K562 (cell line): Measurements from ENCODE around the gene CDC45. TPM values are rescaled to one million over a fixed set of nuclear protein-coding genes. Genes with fewer than 3 reads are reported as not detected.

Experiments
- ATF7 ChIP-seq: fragments of 450-650 bp; IDR thresholded peaks from 2 replicates; pipeline ENCODE4 v1.7.1; 2014; ENCODE audit warnings: mild to moderate bottlenecking, moderate library complexity
- CXXC5 ChIP-seq: fragments of 250-450 bp; sonication (Bioruptor Pico); IDR thresholded peaks from 2 replicates; pipeline ENCODE4 v1.8.0; 2022; ENCODE audit warnings: inconsistent platforms, mild to moderate bottlenecking, moderate library complexity
- E2F8 ChIP-seq: fragments of 450-650 bp; IDR thresholded peaks from 2 replicates; pipeline ENCODE4 v1.7.1; 2018; ENCODE audit warnings: mild to moderate bottlenecking, low read depth; ENCODE audit not compliant: partially characterized antibody
- EHMT2 ChIP-seq: fragments of 450-650 bp; IDR thresholded peaks from 2 replicates; pipeline ENCODE4 v1.6.1; 2018; ENCODE audit warnings: antibody characterized with exemption
- ESRRA ChIP-seq: fragments of 450-650 bp; IDR thresholded peaks from 2 replicates; pipeline ENCODE4 v1.6.1; 2014; ENCODE audit warnings: low read depth, mild to moderate bottlenecking, moderate library complexity, borderline replicate concordance
- FOXA3 ChIP-seq, 2 experiments: fragments of 450-650 bp in 1 of 2; sonication (generic) in 1 of 2; formaldehyde crosslinking; IDR thresholded peaks in 1 of 2; conservative IDR thresholded peaks in 1 of 2; 2 replicates each; pipeline versions ENCODE4 v1.4.0 to v1.8.0; 2020 to 2022; ENCODE audit warnings: mild to moderate bottlenecking in 2 of 2, missing genetic modification reagents in 1 of 2
- FOXK1 ChIP-seq: sonication (generic); formaldehyde crosslinking; IDR thresholded peaks from 2 replicates; pipeline ENCODE4 v1.8.0; 2022; ENCODE audit warnings: missing genetic modification reagents, mild to moderate bottlenecking, borderline replicate concordance
- FUS ChIP-seq: fragments of 200-400 bp; formaldehyde crosslinking; optimal IDR thresholded peaks from 2 replicates; pipeline ENCODE3; 2017; ENCODE audit warnings: low read depth, low read length
- HBP1 ChIP-seq: fragments of 450-650 bp; formaldehyde crosslinking; IDR thresholded peaks from 2 replicates; pipeline ENCODE4 v1.4.0; 2022; ENCODE audit warnings: missing genetic modification characterization
- KLF10 ChIP-seq: fragments of 250-450 bp; sonication (Bioruptor Pico); IDR thresholded peaks from 2 replicates; pipeline ENCODE4 v1.6.1; 2021; ENCODE audit warnings: matching md5 sums
- NCOA6 ChIP-seq: fragments of 450-650 bp; IDR thresholded peaks from 2 replicates; pipeline ENCODE4 v1.6.1; 2017; ENCODE audit warnings: mild to moderate bottlenecking
- NFXL1 ChIP-seq: fragments of 450-650 bp; formaldehyde crosslinking; IDR thresholded peaks from 2 replicates; pipeline ENCODE4 v1.4.0; 2021; ENCODE audit warnings: mild to moderate bottlenecking
- NR0B1 ChIP-seq: fragments of 450-650 bp; IDR thresholded peaks from one replicate; pipeline ENCODE4 v1.6.1; 2018; ENCODE audit warnings: mild to moderate bottlenecking, moderate library complexity; ENCODE audit not compliant: partially characterized antibody
- PHF20 ChIP-seq: fragments of 450-650 bp; IDR thresholded peaks from 2 replicates; pipeline ENCODE4 v1.6.1; 2018; ENCODE audit not compliant: partially characterized antibody
- RHOXF2B ChIP-seq: fragments of 250-450 bp; sonication (Bioruptor Pico); conservative IDR thresholded peaks from 2 replicates; pipeline ENCODE4 v1.5.1; 2021
- TAF1 ChIP-seq: IDR thresholded peaks from 2 replicates; pipeline ENCODE4 v1.6.1; 2011; ENCODE audit warnings: mild to moderate bottlenecking, low read length, moderate library complexity; ENCODE audit not compliant: insufficient read depth, control insufficient read depth, severe bottlenecking; ENCODE audit errors: extremely low read depth
- TAF15 ChIP-seq: fragments of 200-400 bp; formaldehyde crosslinking; IDR thresholded peaks from 2 replicates; pipeline ENCODE4 v1.6.1; 2017; ENCODE audit warnings: mild to moderate bottlenecking, low read depth, low read length, moderate library complexity
- TCF15 ChIP-seq: fragments of 250-450 bp; sonication (Bioruptor Pico); IDR thresholded peaks from 2 replicates; pipeline ENCODE4 v1.8.0; 2022; ENCODE audit warnings: moderate library complexity, mild to moderate bottlenecking, inconsistent platforms
- THRAP3 ChIP-seq: fragments of 450-650 bp; IDR thresholded peaks from 2 replicates; pipeline ENCODE4 v1.6.1; 2016; ENCODE audit warnings: mild to moderate bottlenecking, inconsistent platforms, borderline replicate concordance
- ZBTB7A ChIP-seq: IDR thresholded peaks from 2 replicates; pipeline ENCODE4 v1.6.1; 2011; ENCODE audit warnings: low read depth, mild to moderate bottlenecking, low read length, moderate library complexity, borderline replicate concordance; ENCODE audit not compliant: control insufficient read depth
- ZNF133 ChIP-seq: fragments of 250-450 bp; sonication (Bioruptor Pico); IDR thresholded peaks from 2 replicates; pipeline ENCODE4 v1.4.0; 2020; ENCODE audit warnings: mild to moderate bottlenecking
- ZNF146 ChIP-seq: IDR thresholded peaks from one replicate; pipeline ENCODE4 v1.6.1; 2018; ENCODE audit warnings: missing compliant biosample characterization; ENCODE audit not compliant: unreplicated experiment
- ZNF311 ChIP-seq: fragments of 250-450 bp; sonication (Bioruptor Pico); IDR thresholded peaks from 2 replicates; pipeline ENCODE4 v1.4.0; 2020; ENCODE audit warnings: mild to moderate bottlenecking, moderate library complexity
- ZNF551 ChIP-seq: fragments of 250-450 bp; sonication (Bioruptor Pico); IDR thresholded peaks from 2 replicates; pipeline ENCODE4 v1.5.0; 2021; ENCODE audit warnings: mild to moderate bottlenecking, moderate library complexity
- polyA plus RNA-seq, 8 experiments: library from polyadenylated mRNA; depleted of rRNA in 4 of 8; stranded (reverse) in 5 of 8; unstranded in 3 of 8; fragments of >200 nt; fragmentation: Nextera tagmentation in 2 of 8; fragmentation: Illumina TruSeq in 1 of 8; extraction: Ambion mirVana in 2 of 8; extraction: Trizol in 1 of 8; gene quantifications; 2 replicates each; pipeline versions ENCODE4 v1.2.1 to v1.2.3, GENCODE V29; 2011 to 2014; ENCODE audit warnings: inconsistent platforms in 1 of 8, missing spikeins in 1 of 8
- total RNA-seq, 7 experiments: library from RNA; depleted of rRNA in 6 of 7; stranded (reverse); fragments of >200 nt in 6 of 7; fragmentation: Illumina TruSeq in 2 of 7; extraction: Trizol in 2 of 7; gene quantifications; 2 replicates each; pipeline versions ENCODE4 v1.2.1 to v1.2.3, GENCODE V29; 2011 to 2021; ENCODE audit warnings: low replicate concordance in 1 of 7

Gene CDC45
- total and polyA plus RNA-seq, 9 of the 15 experiments (the other 6 are each of a cell fraction or from before 2014, with no cell fraction given), result 251 to 580 (median 410) TPM

GRCh38 chr22:19522190-19522880, 42.6 kb downstream of the CDC45 start (continued):
- TF ChIP-seq NFXL1 (CRISPR knock-in tag) (0 out of 2 replicates have a peak, but pooled peaks have one; percentile 11), ESRRA (no peak), CXXC5 (CRISPR knock-in tag) (no peak), KLF10 (no peak), ZBTB7A (peak; percentile 41; the same call in 1 of the 2 replicates), ZNF551 (no peak), FUS (no peak), RHOXF2B (CRISPR knock-in tag) (no peak), TCF15 (no peak), ZNF133 (no peak), FOXK1 (CRISPR knock-in tag) (no peak), ZNF146 (CRISPR knock-in tag) (no peak), PHF20 (no peak), HBP1 (CRISPR knock-in tag) (no peak), EHMT2 (no peak), FOXA3 (CRISPR knock-in tag; conservative IDR thresholded peaks at IDR 0.05 in 1 of 2, IDR thresholded peaks at IDR 0.05 in 1 of 2) (no peak; a peak in 1 of 4 replicates), ATF7 (no peak), TAF15 (0 out of 2 replicates have a peak, but pooled peaks have one; percentile 48), NCOA6 (no peak), E2F8 (no peak), TAF1 (no peak), ZNF311 (CRISPR knock-in tag) (no peak), THRAP3 (no peak), NR0B1 (no peak)
